Dedifferentiated amniotic fluid mesenchymal stem cell (primary cell): Measurements from ENCODE around the gene SLC49A3.

Experiments used
- DNase-seq: peaks from one replicate; pipeline ENCODE4 v3.0.0-alpha.2; 2016; ENCODE audit errors: extremely low spot score

Gene SLC49A3

GRCh38 chr4:633406-633805 lies 55.5 kb downstream of the SLC49A3 start:
- no peak for DNase-seq

- DNase-seq = no peak
Observed at GRCh38 chr4:632926-633325, 56.0 kb downstream of the SLC49A3 start.

GRCh38 chr4:632196-632790 lies 56.7 kb downstream of the SLC49A3 start:
- no peak for DNase-seq
